GM18526 (cell line): ENCODE data around the gene PDZD4.

Experiments used
- POLR2A ChIP-seq: IDR thresholded peaks from 3 replicates; pipeline ENCODE4 v1.6.1; 2011; ENCODE audit not compliant: insufficient read length; ENCODE audit errors: extremely low read depth

Gene PDZD4

GRCh38 chrX:153769865-153770600, 60.3 kb downstream of the PDZD4 start:
- no peak for TF ChIP-seq POLR2A

- no peak for TF ChIP-seq POLR2A
Observed at GRCh38 chrX:153769158-153769864, 61.0 kb downstream of the PDZD4 start.

- TF ChIP-seq POLR2A, result no peak
Observed at GRCh38 chrX:153768311-153769157, 61.8 kb downstream of the PDZD4 start.

GRCh38 chrX:153767674-153768055, 62.7 kb downstream of the PDZD4 start:
- TF ChIP-seq POLR2A, result no peak

- no peak for TF ChIP-seq POLR2A
Observed at GRCh38 chrX:153766871-153767673, 63.3 kb downstream of the PDZD4 start.

GRCh38 chrX:153766098-153766817, 64.1 kb downstream of the PDZD4 start:
- no peak for TF ChIP-seq POLR2A

- TF ChIP-seq POLR2A, result no peak
Observed at GRCh38 chrX:153765138-153766079, 64.9 kb downstream of the PDZD4 start.

- no peak for TF ChIP-seq POLR2A
Observed at GRCh38 chrX:153764786-153765137, 65.6 kb downstream of the PDZD4 start.

GRCh38 chrX:153763989-153764755, 66.2 kb downstream of the PDZD4 start, which contains the start of gene PLXNB3:
Gene PLXNB3, plus strand, starts transcription at chrX:153764249. Its CDS starts 1,287 bp downstream, at chrX:153765536.
- TF ChIP-seq POLR2A, result no peak

- no peak for TF ChIP-seq POLR2A
Observed at GRCh38 chrX:153763298-153763932, 66.9 kb downstream of the PDZD4 start.

GRCh38 chrX:153762626-153763173, 67.6 kb downstream of the PDZD4 start:
- no peak for TF ChIP-seq POLR2A

- no peak for TF ChIP-seq POLR2A
Observed at GRCh38 chrX:153761863-153762262, 68.5 kb downstream of the PDZD4 start.
